D341Med (cell line): ENCODE results near the gene ADGRA3.

ENCODE experiments used
- DNase-seq: peaks from one replicate; pipeline ENCODE4 v3.0.0; 2012; ENCODE audit warnings: low spot score

Gene ADGRA3, protein sequence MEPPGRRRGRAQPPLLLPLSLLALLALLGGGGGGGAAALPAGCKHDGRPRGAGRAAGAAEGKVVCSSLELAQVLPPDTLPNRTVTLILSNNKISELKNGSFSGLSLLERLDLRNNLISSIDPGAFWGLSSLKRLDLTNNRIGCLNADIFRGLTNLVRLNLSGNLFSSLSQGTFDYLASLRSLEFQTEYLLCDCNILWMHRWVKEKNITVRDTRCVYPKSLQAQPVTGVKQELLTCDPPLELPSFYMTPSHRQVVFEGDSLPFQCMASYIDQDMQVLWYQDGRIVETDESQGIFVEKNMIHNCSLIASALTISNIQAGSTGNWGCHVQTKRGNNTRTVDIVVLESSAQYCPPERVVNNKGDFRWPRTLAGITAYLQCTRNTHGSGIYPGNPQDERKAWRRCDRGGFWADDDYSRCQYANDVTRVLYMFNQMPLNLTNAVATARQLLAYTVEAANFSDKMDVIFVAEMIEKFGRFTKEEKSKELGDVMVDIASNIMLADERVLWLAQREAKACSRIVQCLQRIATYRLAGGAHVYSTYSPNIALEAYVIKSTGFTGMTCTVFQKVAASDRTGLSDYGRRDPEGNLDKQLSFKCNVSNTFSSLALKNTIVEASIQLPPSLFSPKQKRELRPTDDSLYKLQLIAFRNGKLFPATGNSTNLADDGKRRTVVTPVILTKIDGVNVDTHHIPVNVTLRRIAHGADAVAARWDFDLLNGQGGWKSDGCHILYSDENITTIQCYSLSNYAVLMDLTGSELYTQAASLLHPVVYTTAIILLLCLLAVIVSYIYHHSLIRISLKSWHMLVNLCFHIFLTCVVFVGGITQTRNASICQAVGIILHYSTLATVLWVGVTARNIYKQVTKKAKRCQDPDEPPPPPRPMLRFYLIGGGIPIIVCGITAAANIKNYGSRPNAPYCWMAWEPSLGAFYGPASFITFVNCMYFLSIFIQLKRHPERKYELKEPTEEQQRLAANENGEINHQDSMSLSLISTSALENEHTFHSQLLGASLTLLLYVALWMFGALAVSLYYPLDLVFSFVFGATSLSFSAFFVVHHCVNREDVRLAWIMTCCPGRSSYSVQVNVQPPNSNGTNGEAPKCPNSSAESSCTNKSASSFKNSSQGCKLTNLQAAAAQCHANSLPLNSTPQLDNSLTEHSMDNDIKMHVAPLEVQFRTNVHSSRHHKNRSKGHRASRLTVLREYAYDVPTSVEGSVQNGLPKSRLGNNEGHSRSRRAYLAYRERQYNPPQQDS (N-terminal part only)

GRCh38 chr4:22515888-22516541, at the start of gene ADGRA3:
TSS of gene ADGRA3 (minus strand) at chr4:22516066. CDS start at chr4:22515784, 282 bp downstream.
- DNase-seq = peak; percentile 92

DNA sequence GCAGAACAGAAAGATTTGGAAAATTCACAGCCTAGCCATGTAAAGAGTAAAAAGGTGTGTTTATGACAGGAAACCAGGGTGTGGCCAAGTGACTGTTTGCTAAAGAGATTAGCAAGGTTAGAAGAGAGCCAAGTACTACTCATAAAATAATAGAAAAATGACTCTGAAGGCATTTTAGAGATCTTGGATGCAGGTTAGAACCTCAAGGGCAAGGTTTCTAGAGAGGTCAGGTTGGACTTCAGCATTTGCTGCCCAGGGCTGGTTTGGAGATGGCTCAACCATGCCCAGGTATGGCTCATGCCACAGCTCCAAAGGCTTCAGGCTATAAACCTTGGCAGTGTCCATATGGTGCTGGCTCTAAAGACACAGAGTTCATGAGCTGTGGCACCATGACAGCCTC, 40.6 kb upstream of the ADGRA3 start:
- no peak for DNase-seq

DNA sequence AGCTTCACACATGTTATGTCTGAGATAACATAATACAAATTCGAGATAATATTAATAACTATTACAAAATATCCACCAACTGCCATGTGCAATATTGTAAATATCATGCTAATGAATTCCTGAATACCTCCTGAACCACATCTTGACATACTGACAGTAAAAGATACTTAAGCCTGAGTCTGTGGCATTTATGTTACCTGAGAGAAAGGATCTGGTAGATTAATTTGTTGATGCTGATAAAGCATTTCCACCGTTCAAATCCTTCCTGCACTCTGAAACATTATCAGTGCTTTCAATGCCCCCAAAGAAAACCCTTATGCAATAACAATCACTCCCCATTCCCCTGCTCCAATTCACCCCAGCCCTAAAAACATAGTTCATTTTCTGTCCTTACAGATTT, 38.8 kb upstream of the ADGRA3 start:
- no peak for DNase-seq

DNA sequence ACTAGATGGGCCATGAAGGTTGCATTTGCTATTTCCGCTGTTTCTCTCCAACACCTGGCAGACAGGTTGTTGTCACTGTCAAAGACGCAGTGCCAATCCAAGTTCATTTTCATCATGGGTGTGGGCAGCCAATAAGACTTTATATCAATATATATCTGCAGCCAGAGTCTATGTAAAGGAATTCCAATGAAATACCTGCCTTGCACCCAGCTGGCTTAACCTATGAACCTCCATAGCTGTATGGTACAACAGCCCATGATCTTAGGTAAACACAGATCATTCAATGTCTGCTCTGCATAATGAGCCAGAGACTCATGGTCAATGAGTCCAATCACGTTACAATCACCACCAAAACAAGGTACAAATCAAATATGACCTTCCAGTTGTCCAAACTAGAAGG, 37.7 kb upstream of the ADGRA3 start:
- no peak for DNase-seq

GRCh38 chr4:22552812-22553211, 36.9 kb upstream of the ADGRA3 start:
- DNase-seq = no peak

DNA sequence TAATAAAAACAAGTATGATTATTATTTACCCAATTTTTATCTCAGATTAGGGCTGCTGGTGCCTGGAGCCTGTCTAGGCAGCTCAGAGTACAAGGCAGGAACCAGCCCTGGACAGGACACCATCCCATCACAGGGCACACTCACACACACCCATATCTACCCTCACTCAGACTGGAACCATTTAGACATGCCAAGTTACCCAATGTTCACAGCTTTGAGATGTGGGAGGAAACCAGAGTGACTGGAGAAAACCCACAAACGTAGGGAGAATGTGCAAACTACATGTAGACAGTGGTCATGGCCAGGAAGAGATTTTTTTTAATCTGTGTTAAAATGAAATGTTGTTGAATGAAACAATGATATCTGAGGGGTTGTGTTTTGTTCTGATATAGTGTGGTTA, 35.7 kb upstream of the ADGRA3 start:
- DNase-seq = no peak

DNA sequence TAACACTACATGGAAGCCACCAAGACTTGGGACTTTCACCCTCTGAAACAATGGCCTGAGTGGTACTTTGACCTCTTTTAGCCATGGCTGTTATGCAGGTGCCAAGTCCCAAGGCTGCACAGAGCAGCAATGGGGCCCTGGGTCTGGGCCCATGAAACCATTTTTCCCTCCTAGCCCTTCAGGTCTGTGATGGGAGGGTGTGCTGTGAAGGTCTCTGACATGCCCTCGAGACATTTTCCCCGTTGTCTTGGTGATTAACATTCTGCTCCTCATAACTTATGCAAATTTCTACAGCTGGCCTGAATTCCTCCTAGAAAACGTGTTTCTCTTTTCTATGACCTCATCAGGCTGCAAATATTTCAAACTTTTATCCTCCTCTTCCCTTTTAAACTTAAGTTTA, 30.4 kb upstream of the ADGRA3 start:
- no peak for DNase-seq

- no peak for DNase-seq
Observed at GRCh38 chr4:22539251-22539650, 23.4 kb upstream of the ADGRA3 start.

DNA sequence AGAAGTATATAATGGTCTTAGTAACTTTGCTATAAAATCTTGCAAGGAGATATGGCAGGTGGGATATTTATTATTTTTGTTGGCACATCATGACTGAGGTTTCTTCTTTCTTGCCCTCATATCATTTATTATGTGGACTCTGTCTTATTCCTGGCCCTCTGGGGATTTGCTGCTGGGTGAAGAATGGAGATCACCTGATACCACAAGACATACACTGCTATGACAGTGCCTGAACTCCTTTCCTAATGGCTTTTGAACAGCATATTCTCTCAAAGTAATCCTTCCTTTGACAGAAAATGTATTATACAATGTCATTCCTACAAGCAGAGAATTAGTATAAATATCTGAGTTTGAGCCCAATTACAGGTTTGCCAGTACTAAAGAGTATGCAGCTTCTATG, 22.0 kb upstream of the ADGRA3 start:
- no peak for DNase-seq

- DNase-seq = no peak
Observed at GRCh38 chr4:22534374-22534773, 18.5 kb upstream of the ADGRA3 start.

GRCh38 chr4:22532896-22533295, 17.0 kb upstream of the ADGRA3 start:
- DNase-seq = no peak

- no peak for DNase-seq
Observed at GRCh38 chr4:22532117-22532516, 16.3 kb upstream of the ADGRA3 start.

- DNase-seq = no peak
Observed at GRCh38 chr4:22531311-22532019, 15.6 kb upstream of the ADGRA3 start.

DNA sequence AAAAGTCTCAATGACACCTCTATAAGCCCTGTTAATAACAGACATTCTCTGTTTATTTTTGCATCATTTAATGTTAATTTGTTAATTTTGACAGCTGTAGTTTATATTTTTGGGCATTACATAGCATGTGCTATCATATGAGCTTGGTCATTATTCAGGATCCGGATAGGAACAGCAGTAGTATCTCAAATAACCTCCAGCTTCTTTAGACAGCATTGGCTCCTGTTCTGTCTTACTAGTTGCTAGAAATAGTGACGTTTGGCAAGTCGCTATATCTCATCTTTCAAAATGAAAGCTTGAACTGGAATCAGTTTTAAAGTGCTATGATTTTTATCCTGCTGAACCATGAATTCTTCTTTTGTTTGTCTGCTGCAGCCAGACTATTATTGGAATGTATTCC, 9.0 kb upstream of the ADGRA3 start:
- no peak for DNase-seq

DNA sequence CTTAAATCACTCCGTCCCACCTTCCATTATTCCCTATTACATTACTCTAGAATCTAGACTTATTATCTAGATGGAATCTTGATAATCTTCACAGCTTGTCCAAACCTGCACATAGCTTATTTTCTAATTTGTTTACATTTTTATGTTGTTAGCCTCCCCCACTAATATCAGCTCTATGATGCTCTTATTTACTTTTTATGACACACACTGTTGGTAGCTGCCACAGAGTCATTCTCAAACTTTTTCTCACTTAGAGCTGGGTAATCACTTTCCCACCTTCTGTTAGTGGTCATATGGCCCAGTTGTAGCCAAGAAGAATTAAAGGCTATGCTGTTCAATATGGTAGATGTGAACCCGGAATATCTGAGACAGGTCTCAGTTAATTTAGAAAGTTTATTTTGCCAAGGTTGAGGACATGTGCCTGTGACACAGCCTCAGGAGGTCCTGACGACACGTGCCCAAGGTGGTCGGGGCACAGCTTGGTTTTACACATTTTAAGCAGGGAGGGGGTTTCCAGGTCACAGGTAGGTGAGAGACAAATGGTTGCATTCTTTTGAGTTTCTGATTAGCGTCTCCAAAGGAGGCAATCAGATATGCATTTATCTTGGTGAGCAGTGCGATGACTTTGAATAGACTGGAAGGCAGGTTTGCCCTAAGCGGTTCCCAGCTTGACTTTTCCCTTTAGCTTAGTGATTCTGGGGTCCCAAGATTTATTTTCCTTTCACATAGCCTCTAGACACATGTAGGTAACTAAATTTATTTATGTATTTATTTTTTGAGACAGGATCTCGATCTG, 7.0 kb upstream of the ADGRA3 start:
- DNase-seq = no peak

- no peak for DNase-seq
Observed at GRCh38 chr4:22522206-22522605, 6.3 kb upstream of the ADGRA3 start.

DNA sequence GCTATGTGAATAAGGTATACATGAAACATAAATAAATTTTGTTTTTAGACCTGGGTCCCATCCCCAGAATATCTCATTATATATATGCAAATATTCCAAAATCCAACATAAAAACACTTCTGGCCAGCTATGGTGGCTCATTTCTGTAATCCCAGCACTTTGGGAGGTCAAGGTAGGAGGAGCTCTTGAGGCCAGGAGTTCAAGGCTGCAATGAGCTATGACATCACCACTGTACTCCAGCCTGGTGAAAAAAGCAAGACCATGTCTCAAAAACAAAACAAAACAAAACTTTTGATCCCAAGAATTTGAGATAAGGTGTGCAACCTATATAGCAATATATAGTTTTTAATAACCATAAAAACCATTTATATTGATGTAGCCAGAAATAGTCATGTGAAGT, 5.4 kb upstream of the ADGRA3 start:
- no peak for DNase-seq

- DNase-seq = peak; percentile 85
Observed at GRCh38 chr4:22515145-22515887, 550 bp downstream of the ADGRA3 start.

DNA sequence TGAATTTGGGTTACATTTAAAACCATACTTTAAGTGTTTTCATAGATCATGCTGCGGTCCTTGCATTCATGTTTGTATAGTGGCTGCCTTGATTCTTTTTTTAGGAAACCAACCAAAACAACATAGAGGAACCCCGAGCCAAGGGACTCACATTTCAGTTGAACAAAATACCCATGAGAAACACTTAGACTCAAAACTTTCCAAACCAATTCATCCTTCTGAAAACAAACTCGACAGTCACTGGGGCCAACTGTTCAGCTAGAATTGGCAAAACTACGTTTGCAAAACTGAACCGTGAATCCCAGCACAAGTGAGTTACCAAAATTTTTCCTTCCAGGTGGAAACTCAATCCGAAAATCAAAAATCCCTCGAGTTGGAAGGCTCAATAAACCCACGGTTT, 1.4 kb downstream of the ADGRA3 start:
- no peak for DNase-seq

- no peak for DNase-seq
Observed at GRCh38 chr4:22514001-22514400, 1.9 kb downstream of the ADGRA3 start.
